ENCODE results near the gene IL18RAP. TPM values are rescaled to one million over a fixed set of nuclear protein-coding genes. Genes with fewer than 3 reads are reported as not detected.

The IL18RAP gene
- total RNA-seq, 2 donors from 2014 or later, result 1.9 to 4.1 TPM

GRCh38 chr2:102446936-102447335, 24.0 kb downstream of the IL18RAP start:
- intact Hi-C loops (cut with DNase I), result loop anchor here in 1 of 2 donors (10.0 kb wide), 1 partner anchor 1032 kb away; no protein-coding TSS in a partner anchor
- no peak for DNase-seq (ENCODE audit: low spot score)

GRCh38 chr2:102449370-102449974, 26.5 kb downstream of the IL18RAP start:
- intact Hi-C loops (cut with DNase I), result loop anchor here in 1 of 2 donors (10.0 kb wide), 1 partner anchor 1035 kb away; no protein-coding TSS in a partner anchor
- no peak for DNase-seq (ENCODE audit: low spot score)

DNA sequence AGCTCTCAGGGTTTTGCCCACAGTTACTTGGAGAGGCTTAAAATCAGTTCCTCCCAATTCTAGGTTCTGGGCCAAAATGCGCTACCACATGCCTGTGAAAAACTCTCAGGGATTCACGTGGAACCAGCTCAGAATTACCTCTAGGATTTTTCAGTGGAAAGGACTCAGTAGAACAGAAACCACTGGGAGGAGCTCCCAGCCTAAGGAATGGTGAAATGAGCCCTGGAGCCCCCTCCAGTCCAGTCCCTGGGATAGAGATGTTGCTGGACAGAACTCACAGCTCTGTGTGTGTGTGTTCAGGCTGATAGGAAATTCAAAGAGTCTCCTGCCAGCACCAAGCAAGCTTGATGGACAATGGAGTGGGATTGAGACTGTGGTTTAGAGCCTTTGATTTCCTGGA, 29.0 kb downstream of the IL18RAP start:
- DNase-seq (ENCODE audit: low spot score), result no peak
- intact Hi-C loops (cut with DNase I), result no loop called here

- DNase-seq (ENCODE audit: low spot score), result no peak
- intact Hi-C loops (cut with DNase I), result no loop called here
Measured at GRCh38 chr2:102453501-102453900, 30.5 kb downstream of the IL18RAP start.

DNA sequence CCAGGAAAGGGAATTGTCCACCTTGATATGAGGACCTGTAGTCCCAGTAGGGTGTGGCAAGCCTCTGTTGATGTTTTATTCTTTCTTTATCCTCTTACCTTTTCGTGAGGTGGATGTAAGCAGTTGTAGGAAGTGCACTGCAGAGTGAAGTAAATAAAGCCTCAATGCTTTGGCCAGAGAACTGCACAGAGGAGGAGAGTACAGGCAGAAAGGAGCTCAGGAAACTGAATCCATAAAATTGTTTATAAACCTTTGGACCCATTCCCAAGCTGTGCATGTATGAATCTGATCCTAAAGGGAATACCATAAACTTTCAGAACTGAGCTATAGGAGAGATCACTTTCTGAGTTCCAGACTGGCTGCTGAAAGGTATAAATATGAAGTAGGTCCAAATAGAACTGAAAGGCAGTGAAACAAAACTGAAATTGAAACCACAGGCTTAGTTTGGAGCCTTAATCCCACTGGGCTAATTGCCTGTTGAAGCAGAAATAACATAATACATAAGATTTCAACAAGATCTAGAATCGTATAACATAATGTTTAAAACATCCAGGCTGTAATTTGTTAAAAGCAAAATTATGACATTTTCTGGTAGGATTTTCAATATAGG, 32.2 kb downstream of the IL18RAP start:
- no peak for DNase-seq (ENCODE audit: low spot score)
- intact Hi-C loops (cut with DNase I), result no loop called here

GRCh38 chr2:102460467-102460866, 37.5 kb downstream of the IL18RAP start:
- DNase-seq (ENCODE audit: low spot score), result no peak
- intact Hi-C loops (cut with DNase I), result no loop called here

DNA sequence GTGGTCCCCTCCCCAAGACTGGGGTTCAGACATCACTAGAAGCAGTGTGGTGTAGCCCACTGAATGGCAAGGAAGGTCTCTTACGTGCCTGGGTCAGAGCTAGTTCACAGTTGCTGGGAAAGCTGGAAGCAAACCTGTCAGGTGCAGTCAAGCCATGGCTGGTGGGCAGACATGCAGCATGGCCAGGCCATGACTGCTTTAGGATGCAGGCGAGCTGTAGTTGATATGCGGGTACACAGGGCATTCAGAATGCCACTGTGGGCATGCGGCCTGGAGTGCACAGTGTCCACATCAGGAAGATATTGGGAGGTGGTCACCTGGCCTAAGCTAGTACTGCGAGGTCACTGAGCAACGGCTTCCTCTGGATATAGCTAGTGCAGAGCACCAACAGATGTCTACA, 38.2 kb downstream of the IL18RAP start:
- DNase-seq (ENCODE audit: low spot score), result no peak
- intact Hi-C loops (cut with DNase I), result no loop called here

DNA sequence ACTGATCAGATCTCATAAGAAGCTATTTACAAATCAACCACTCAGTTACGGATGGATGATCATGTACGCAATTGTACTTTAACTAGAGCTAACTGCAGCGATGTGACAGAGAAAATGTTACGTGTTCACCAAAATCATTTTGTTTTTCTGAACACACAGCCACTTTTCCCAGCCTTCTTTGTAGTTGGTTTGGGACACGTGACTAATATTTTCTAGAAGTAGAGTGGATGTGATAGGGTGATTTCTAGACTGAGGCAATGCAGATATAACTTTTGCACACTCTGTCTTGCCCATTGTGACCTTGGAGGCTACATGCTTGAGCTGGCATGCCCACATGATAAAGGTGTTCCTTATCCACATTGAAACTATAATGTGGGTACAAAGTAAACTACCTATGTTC, 40.2 kb downstream of the IL18RAP start:
- intact Hi-C loops (cut with DNase I), result no loop called here
- DNase-seq (ENCODE audit: low spot score), result no peak

GRCh38 chr2:102470168-102470567, 47.2 kb downstream of the IL18RAP start:
- intact Hi-C loops (cut with DNase I), result no loop called here
- no peak for DNase-seq (ENCODE audit: low spot score)

- intact Hi-C loops (cut with DNase I), result no loop called here
- DNase-seq (ENCODE audit: low spot score), result no peak
Measured at GRCh38 chr2:102473020-102473419, 50.1 kb downstream of the IL18RAP start, which contains the start of gene SLC9A4. Gene SLC9A4 (plus strand): TSS chr2:102473226. CDS start chr2:102473760, 534 bp downstream.

DNA sequence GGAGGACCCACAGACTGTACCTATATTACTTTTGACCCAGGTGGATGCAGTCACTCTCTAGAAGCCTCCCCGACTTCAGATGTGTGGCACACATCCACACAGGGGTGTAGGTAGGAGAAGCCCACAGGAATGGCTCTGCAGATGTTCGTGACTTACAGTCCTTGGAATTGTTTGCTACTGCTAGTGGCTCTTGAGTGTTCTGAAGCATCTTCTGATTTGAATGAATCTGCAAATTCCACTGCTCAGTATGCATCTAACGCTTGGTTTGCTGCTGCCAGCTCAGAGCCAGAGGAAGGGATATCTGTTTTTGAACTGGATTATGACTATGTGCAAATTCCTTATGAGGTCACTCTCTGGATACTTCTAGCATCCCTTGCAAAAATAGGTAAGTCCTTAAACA, 50.7 kb downstream of the IL18RAP start:
- intact Hi-C loops (cut with DNase I), result no loop called here
- DNase-seq (ENCODE audit: low spot score), result no peak

GRCh38 chr2:102474785-102475184, 51.8 kb downstream of the IL18RAP start:
- DNase-seq (ENCODE audit: low spot score), result no peak
- intact Hi-C loops (cut with DNase I), result no loop called here

GRCh38 chr2:102478686-102479470, 55.9 kb downstream of the IL18RAP start:
- no peak for DNase-seq (ENCODE audit: low spot score)
- intact Hi-C loops (cut with DNase I), result no loop called here

GRCh38 chr2:102480285-102481195, 57.6 kb downstream of the IL18RAP start:
- no peak for DNase-seq (ENCODE audit: low spot score)

DNA sequence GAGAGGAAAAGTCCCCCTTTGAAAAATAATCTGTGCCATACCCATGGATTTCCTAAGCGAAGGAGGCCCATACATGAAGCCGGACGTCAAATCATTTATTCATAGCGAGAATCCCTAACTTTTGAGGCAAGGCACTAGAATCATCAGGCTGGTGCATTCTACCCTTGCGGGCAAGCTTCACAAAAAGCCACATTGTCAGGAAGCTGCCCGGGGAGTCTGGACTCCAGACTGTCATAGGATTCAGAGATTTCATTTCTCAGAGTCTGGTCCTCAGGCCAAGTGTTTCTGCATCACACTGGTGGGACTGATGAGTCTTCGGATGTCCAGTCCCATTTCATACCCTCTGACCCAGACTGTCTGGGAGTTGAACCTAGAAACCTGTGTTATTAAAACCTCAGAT, 59.0 kb downstream of the IL18RAP start:
- DNase-seq (ENCODE audit: low spot score), result no peak
- intact Hi-C loops (cut with DNase I), result no loop called here

More at GRCh38 chr2:102480285-102481195, 57.6 kb downstream of the IL18RAP start:
- intact Hi-C loops (cut with DNase I), result no loop called here

GRCh38 chr2:102483086-102483485, 60.1 kb downstream of the IL18RAP start:
- no peak for DNase-seq (ENCODE audit: low spot score)
- intact Hi-C loops (cut with DNase I), result no loop called here

GRCh38 chr2:102484310-102485061, 61.5 kb downstream of the IL18RAP start:
- DNase-seq (ENCODE audit: low spot score), result no peak
- intact Hi-C loops (cut with DNase I), result no loop called here

- DNase-seq (ENCODE audit: low spot score), result no peak
- intact Hi-C loops (cut with DNase I), result no loop called here
Measured at GRCh38 chr2:102485147-102485785, 62.3 kb downstream of the IL18RAP start.
